Right lobe of liver (tissue), 6 donors: ENCODE results near the gene WDR91. TPM values are rescaled to one million over a fixed set of nuclear protein-coding genes. Genes with fewer than 3 reads are reported as not detected.

Experiments
- ATAC-seq, 4 donors: fragments of 200-7000 bp; cut with Tn5 transposase; one replicate each; pipeline ENCODE4 v1.9.1; 2020; ENCODE audit warnings: mild to moderate bottlenecking in 4 of 4, moderate library complexity in 4 of 4
- DNase-seq, 3 donors: peaks; one replicate each; pipeline ENCODE4 v3.0.0-alpha.2; 2020
- H3K27ac ChIP-seq, 3 donors: fragments of 200-600 bp; one replicate each; pipeline ENCODE4 v1.8.0; 2022
- H3K27me3 ChIP-seq, 2 donors: fragments of 200-600 bp; one replicate each; pipeline ENCODE4 v1.8.0; 2022
- H3K36me3 ChIP-seq, 4 donors: fragments of 200-600 bp; sonication (generic) in 1 of 4; one replicate each; pipeline versions ENCODE4 v1.5.1 to v1.8.0; 2017 to 2022; ENCODE audit warnings: control low read depth in 1 of 4
- H3K4me1 ChIP-seq, 4 donors: fragments of 200-600 bp; sonication (generic) in 1 of 4; one replicate each; pipeline versions ENCODE4 v1.5.1 to v1.8.0; 2017 to 2022; ENCODE audit warnings: control low read depth in 1 of 4
- H3K4me3 ChIP-seq, 3 donors: fragments of 200-600 bp; one replicate each; pipeline ENCODE4 v1.8.0; 2022
- H3K9me3 ChIP-seq, 4 donors: fragments of 200-600 bp; sonication (generic) in 1 of 4; one replicate each; pipeline versions ENCODE4 v1.5.1 to v1.8.0; 2017 to 2022; ENCODE audit warnings: control low read depth in 1 of 4
- CTCF ChIP-seq, 4 donors: fragments of 200-600 bp in 3 of 4; fragments of 450-650 bp in 1 of 4; IDR thresholded peaks; one replicate each; pipeline versions ENCODE4 v1.5.1 to v1.8.0; 2016 to 2022; ENCODE audit warnings: antibody characterized with exemption in 4 of 4, mild to moderate bottlenecking in 2 of 4
- POLR2A ChIP-seq: fragments of 450-650 bp; IDR thresholded peaks from one replicate; pipeline ENCODE4 v1.6.1; 2017; ENCODE audit warnings: antibody characterized with exemption, mild to moderate bottlenecking
- WGBS: methylation state at CpG from one replicate; pipeline ENCODE4 v1.1.6; 2018; ENCODE audit warnings: low coverage, low lambda C conversion rate; ENCODE audit not compliant: insufficient coverage; ENCODE audit errors: missing lambda C conversion rate; 5-methylcytosine and 5-hydroxymethylcytosine counted together
- intact Hi-C, 2 donors: fragments of 100-400 bp; cut with DNase I; formaldehyde crosslinking; loops; one replicate each; pipeline versions ENCODE4 v1.11.2 to v1.14.1; 2022
- total RNA-seq, 6 experiments: library from RNA; depleted of rRNA in 2 of 6; stranded (reverse); fragments of >200 nt in 2 of 6; fragmentation: NEBNext Ultra II Directional in 3 of 6; extraction: Animal tissue kit (Norgen Biotek cat#: 25700) in 3 of 6; gene quantifications; one replicate each; pipeline versions ENCODE4 v1.1.0 to v1.2.4, GENCODE V29; 2016 to 2023
- donor health status: DM: no; HTN: yes; CAD: no.
- donor health status: DM: no; HTN: no; CAD: no.
- donor health status: DM: no; HTN: no; CAD: no.
- donor health status: DM: no; HTN: yes; CAD: no.
- donor health status: DM: no; HTN: yes; CAD: no.

WDR91 gene
- total RNA-seq, 6 experiments from 2014 or later, result 6.0 to 11.5 (median 8.6) TPM

- WGBS, result 95% methylated on average over 4 of the region's 14 CpGs
- no peak for TF ChIP-seq CTCF (IDR thresholded peaks at IDR 0.05)
- Histone ChIP-seq H3K36me3 (peaks cover 4 to 61% (median 9%) of the 10 kb centered on the region in 4 donors), H3K4me1 (no peaks in the 10 kb centered on the region), H3K27ac (no peak overlapping the region), H3K4me3 (no peak overlapping the region), H3K27me3 (no peaks in the 10 kb centered on the region), H3K9me3 (no peaks in the 10 kb centered on the region)
- intact Hi-C loops, result no loop called here
- DNase-seq (no peak), ATAC-seq (peak in 2 of 4 donors; percentile 6 to 17)
These were observed 15.2 kb downstream of the WDR91 start for GRCh38 chr7:135195968-135196629.

GRCh38 chr7:135195156-135195555 is 16.2 kb downstream of the WDR91 start:
- H3K36me3 ChIP-seq, result peaks cover 4 to 61% (median 6%) of the 10 kb centered on the region in 4 donors
- no peaks in the 10 kb centered on the region for H3K27me3 ChIP-seq
- H3K4me3 ChIP-seq, result no peak overlapping the region
- ATAC-seq, result no peak
- no peak for TF ChIP-seq POLR2A
- TF ChIP-seq CTCF (IDR thresholded peaks at IDR 0.05), result no peak
- no peaks in the 10 kb centered on the region for H3K4me1 ChIP-seq
- intact Hi-C loops, result no loop called here
- no peak for DNase-seq
- H3K9me3 ChIP-seq, result no peaks in the 10 kb centered on the region
- H3K27ac ChIP-seq, result no peak overlapping the region
- WGBS, result 97% methylated on average over 4 of the region's 4 CpGs

- no peak for DNase-seq
- H3K36me3 ChIP-seq, result peaks cover 4 to 61% (median 5%) of the 10 kb centered on the region in 4 donors
- WGBS, result 80% methylated on average over 2 of the region's 12 CpGs
- peaks cover 0 to 2% (median 0%) of the 10 kb centered on the region in 4 donors for H3K4me1 ChIP-seq
- no peak overlapping the region for H3K4me3 ChIP-seq
- intact Hi-C loops, result no loop called here
- no peak overlapping the region for H3K27ac ChIP-seq
- no peak for ATAC-seq
- H3K9me3 ChIP-seq, result no peaks in the 10 kb centered on the region
- no peaks in the 10 kb centered on the region for H3K27me3 ChIP-seq
- TF ChIP-seq POLR2A (no peak), CTCF (IDR thresholded peaks at IDR 0.05) (no peak)
These were observed 16.7 kb downstream of the WDR91 start for GRCh38 chr7:135194494-135195095.

GRCh38 chr7:135193615-135194081 is 17.7 kb downstream of the WDR91 start:
- intact Hi-C loops, result no loop called here
- peaks cover 0 to 6% (median 0%) of the 10 kb centered on the region in 4 donors for H3K4me1 ChIP-seq
- no peaks in the 10 kb centered on the region for H3K27me3 ChIP-seq
- WGBS, result 71% methylated on average over 5 of the region's 10 CpGs
- no peak overlapping the region for H3K27ac ChIP-seq
- DNase-seq, result no peak
- TF ChIP-seq CTCF (IDR thresholded peaks at IDR 0.05) (no peak), POLR2A (no peak)
- no peak overlapping the region for H3K4me3 ChIP-seq
- H3K9me3 ChIP-seq, result no peaks in the 10 kb centered on the region
- H3K36me3 ChIP-seq, result peaks cover 5 to 65% (median 6%) of the 10 kb centered on the region in 4 donors
- ATAC-seq, result peak in 1 of 4 donors; percentile 15
